GM18867 (cell line): Measurements from ENCODE around the gene ALKBH5.

ENCODE experiments used
- ATAC-seq: cut with Tn5 transposase; IDR thresholded peaks from one replicate; pipeline ENCODE4 v1.9.1; 2021; ENCODE audit warnings: mild to moderate bottlenecking, moderate library complexity; ENCODE audit not compliant: unreplicated experiment

The ALKBH5 gene

GRCh38 chr17:18240449-18240848, 56.8 kb downstream of the ALKBH5 start:
- no peak for ATAC-seq

DNA sequence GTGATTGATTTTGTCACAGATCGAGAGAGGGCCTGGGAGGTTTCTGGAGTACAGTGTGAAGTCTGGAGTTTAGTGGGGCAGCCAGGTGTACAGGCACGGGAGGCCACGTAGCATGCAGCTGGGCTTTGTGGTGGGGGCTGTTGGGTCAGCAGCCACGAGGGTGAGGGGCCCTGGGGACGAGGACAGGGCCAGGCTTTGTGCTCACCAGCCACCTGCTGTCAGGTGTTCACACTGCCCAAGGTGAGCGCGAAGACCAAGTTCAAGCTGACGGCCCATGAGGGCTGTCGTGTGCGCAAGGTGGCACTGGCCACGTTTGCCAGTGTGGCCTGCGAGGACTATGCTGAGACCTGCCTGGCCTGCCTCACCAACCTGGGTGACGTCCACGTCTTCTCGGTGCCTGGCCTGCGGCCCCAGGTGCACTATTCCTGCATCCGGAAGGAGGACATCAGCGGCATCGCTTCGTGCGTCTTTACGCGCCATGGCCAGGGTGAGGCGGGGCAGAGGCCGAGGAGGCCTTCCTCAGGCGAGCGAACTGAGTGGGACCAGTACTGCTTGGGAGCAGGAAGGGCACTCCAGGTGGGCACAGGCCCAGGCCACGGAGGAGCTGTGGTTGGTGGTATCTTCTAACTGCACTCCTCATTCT, 57.7 kb downstream of the ALKBH5 start:
- ATAC-seq = no peak

DNA sequence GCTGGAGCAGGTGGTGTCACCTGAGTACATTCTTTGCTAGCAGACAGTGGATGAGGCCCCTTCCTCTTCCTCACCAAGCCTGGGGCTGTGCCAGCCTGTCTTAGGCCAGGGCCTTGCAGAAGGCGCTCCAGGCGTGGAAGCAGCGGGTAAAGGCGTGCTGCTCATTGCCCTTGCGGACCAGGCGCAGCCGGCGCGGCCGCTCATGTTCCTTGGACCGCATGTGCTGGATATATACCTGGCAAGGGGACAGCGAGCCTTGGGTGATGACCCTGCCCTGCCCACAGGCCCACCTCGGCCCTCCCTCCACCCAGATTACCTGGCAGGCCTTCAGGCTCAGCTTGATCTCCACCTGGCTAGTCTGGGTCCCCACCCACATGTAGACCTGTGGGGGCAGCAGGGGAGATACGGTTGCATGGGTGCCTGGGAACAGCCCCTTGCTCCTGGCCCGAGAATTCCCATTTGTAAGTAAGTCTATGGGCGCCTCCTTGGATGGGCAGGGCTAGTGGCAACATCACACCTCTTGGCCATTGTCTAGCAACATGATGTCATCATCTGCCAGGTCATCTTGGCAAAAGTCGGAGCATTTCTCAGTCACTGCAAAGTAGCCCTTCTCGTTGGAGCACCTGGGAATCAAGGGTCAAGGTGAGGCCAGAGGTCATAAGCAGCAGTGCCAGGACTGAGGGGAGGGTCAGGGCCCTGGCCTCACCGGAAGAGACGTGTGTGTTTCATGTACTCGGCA, 61.6 kb downstream of the ALKBH5 start:
- ATAC-seq = no peak

DNA sequence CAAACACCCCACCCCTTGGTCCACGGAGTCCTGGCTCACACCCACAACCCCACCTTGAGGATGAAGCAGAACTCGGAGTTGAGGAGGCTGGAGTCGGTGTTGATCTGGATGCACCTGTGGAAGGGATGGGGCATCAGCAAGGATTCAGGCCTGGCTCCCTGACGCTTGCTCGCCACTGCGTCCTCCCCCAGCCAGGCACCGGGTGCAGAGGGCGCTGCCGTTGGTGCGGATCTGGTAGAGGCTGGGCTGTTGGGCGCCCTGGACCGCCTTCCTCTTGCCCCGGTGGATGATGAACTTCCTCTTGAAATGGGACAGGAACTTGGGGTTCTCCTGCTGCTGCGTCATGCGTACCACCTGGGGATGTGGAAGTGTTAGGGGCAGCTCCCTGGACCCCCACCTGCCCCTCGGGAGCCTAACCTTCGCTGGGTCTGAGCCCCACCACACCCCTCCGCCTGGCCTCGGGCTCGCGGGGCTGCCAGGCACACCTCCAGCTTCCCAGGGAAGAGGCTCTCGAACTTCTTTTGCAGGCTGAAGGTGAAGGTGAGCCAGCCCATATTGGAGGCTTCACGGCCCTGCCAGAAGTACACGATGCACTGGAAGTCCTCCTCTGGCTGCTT, 62.6 kb downstream of the ALKBH5 start:
- ATAC-seq = no peak

GRCh38 chr17:18246880-18247612, 63.4 kb downstream of the ALKBH5 start:
- no peak for ATAC-seq

- ATAC-seq = no peak
These were observed 64.0 kb downstream of the ALKBH5 start for GRCh38 chr17:18247613-18248001.

DNA sequence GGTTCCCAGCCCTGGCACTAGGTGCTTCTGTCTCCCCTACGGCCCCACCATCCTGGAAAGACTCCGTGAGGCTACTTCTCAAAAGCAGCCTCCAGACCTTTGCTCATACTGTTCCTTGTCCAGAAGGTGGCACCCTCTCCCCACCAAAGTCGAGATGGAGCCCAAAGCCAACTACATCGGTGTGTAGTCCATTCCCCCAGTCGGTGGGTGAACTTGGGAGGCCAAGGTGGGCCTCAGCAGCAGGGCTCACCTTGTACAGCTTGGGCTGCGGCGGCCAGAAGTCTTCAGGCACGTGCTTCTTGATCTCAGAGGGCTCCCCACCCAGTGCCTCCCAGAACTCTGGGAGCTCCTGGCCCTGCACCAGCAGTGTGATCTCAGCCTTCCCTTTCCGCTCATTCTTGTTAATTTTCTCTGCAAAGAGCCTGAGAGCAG, 64.7 kb downstream of the ALKBH5 start:
- ATAC-seq = no peak

DNA sequence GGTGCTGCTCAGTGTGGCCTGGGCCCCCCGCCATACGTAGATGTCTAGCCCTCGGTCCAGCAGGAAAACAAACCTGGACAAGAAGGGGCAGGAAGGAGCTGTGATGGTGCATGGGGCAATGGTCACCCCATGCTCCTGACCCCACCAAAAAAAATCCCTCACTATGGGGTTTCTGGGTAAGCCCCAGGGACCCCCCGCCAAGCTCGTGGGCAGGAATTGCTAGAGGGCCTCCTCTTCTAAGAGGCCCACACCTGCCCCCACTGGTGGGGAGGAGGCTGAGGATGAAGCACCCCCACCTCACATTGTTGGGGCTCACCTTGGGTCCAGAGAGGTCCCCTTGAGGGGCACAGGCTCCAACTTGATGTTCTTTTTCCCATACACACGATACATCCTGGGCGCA, 65.2 kb downstream of the ALKBH5 start:
- ATAC-seq = no peak

DNA sequence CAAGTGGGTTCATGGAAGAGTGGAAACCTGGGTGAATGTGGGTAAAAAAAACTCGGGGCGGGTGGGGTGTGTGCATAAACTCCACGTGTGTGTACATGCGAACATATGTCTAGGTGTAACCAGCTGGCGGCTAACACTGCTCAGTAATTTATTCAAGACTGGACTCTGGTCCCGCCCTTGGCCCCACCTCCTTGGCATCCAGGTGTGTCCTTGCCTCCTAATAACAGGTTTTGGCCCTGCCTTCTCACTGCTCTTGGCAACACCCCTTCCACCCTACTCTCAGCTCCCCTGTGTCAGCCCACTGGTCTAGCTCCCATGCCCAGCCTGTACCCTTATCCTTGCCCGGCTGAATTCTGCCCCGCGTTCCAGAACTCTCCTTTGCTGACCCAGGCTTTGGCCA, 66.6 kb downstream of the ALKBH5 start:
- ATAC-seq = no peak

DNA sequence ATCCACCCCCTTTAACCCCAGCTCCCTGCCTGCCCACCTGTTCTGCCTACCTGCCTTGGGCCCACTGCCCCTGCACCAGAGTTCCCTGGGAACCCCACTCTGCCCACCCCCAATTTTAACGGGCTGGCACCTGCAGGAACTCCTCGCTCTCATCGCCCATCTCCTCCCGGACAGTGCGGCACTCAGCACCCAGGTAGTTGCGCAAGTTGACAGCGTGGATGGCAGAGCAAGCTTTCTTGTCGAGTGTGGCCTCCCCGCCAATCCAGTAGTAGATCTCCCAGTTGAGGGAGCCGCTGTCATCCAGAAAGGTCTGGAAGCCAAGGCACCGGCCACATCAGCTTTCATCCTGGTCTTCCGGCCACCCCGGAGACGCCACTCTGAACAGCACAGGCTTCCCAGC, 67.1 kb downstream of the ALKBH5 start:
- ATAC-seq = no peak

DNA sequence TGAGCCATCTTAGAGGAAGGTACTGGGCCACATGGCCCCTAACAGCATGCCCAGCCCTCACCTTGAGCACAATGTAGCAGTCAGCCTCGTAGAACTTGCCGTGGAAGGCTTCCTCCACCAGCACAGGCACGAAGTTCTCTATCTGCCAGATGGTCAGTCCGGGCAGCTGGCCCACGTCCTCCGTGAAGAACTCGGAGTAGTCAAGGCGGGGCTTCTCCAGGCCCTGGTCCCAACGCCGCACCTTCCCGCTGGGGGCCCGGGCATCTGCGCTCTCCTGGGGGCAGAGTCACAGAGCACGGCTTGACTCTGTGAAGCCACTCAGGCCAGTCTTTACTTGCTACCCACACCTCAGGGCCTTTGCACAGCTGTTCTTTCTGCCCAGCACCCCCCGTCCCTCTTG, 67.6 kb downstream of the ALKBH5 start:
- ATAC-seq = no peak

GRCh38 chr17:18252160-18252559, 68.5 kb downstream of the ALKBH5 start:
- ATAC-seq = no peak

- ATAC-seq = no peak
These were observed 69.7 kb downstream of the ALKBH5 start for GRCh38 chr17:18253187-18253884.

DNA sequence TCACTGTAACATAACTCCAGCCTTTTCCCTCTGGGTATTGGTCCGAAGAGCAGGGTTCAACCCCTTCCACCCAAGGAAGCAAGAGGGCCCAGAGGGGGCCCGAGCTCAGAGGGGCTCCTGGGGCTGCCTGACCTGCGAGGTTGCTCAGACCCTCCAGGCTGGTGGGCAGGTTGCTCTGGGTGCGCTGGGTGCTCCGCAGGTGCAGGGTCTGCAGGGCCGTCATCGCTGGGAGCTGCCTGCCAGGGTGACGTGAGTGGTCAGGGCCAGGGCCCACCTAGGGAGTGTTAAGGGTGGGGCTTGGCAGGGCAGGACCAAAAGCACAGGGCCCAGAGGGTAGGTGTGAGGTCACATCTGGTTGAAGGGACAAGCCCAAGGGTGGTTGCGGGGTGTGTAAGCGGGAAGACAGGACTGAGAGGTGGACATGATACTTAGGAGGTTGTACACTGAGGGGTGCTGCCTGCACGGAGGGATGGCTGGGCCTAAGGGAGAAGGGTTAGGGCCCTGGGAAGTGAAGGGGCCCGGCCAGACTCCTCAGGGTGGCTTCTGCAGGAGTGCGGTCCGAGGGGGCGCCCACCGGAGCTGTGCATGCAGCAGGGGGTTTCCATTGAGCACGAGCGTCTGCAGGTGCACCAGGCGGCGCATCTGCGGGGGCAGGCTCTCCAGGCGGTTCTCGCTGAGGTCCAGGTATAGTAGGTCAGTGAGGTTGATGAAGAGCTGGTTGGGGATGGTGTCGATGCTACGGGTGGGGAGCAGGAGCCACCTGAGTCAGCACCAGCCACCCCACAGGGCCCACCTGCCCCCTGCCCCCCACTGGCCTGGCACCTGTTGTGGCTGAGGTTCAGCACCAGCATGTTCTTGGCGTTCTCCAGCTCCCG, 70.6 kb downstream of the ALKBH5 start:
- ATAC-seq = no peak

DNA sequence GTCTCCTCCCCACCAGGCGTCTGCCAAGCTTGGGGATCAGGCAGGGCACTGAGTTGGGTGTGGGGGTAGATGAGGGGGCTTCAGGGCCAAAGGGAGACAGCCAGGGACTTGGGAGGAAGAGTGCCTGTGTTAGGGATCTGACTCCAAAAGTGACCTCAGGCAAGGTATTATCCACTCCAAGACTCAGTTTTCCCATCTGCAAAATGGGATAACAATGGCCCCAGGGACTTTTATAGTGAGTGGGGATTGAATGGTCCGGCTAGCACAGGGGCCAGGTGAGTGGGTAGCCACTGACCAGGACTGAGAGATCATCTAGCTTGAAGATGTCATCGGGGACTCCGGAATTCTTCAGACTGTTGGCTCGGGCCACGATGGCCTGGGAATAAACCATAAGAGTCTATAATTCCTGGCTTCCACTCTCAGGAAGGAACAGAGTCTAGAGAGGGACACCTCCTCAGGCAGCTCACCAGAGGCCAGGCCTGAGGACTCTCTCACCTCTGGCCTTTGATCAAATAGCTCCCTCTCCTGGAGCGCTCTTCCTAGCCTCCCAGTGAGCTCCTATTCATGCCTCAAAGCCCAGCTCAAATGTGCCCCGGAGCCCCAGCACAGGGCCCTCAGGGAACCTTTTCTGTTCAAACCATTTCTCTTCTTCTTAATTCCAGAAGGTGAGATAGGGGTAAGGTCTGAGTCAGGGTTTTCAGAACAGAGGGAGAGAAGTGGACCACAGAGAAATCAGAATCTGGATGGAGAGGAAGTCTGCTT, 71.4 kb downstream of the ALKBH5 start:
- ATAC-seq = no peak

DNA sequence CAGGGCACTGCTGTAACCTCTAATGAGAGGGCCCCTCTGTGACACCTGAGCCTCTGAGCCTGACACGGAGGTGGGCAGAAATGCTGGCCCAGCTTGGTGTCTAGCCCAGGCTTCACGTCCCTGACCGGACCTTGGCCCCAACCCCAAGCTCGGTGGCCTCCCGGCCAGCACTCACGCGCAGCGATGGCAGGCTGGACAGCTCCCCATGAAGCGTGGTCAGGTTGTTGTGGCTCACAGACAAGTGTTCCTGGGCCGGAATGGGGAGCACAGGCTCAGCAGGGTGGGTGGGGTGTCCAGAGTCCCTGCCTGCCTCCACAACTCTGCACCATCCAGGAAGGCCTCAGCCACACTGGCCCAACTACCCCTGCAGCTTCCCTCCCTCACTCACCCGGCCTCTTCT, 72.7 kb downstream of the ALKBH5 start:
- no peak for ATAC-seq

DNA sequence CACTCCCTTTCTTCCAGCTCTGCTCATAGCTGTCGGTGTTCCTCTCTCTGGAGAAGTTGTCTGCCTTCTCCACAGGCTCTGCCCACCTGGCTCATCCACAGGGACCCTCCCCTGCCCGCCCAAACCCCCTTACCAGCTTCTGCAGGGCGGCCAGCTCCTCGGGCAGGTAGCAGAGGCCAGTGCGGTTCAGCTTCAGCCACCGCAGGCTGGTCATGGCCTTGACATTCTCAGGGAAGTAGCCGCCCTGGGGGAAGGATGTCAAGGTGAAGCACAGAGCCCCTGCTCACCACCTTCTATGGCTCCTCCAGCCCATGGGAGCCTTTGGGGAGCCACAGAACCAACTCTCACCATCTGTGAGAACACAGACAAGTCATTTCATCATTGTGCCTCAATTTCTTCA, 73.1 kb downstream of the ALKBH5 start:
- no peak for ATAC-seq

GRCh38 chr17:18257268-18257981, 73.8 kb downstream of the ALKBH5 start:
- peak; percentile 3 for ATAC-seq

DNA sequence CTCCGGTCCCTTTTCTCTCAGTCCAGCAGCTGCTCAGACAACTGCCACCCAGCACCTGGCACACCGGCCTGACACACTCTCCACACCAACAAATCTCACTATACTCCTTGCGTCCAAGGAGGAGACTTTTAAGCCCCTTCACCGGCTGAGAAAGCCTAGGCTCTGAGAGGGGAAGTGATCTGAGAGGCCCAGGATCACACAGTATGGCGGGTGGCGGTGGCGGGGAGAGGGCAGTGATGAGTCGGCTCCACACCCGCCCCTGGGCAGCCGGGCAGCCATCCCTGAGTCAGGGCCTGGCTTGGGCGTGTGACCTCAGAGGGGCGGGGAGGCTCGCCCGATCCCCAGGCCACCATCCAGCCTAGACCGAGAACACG, 74.3 kb downstream of the ALKBH5 start:
- ATAC-seq = peak; percentile 28
